Thyroid gland (tissue), 4 donors: Measurements from ENCODE around the gene MUC2.

Source experiments
- CTCF ChIP-seq, 6 experiments: fragments of 200-600 bp in 3 of 6; fragments of 450-650 bp in 3 of 6; sonication (generic) in 3 of 6; IDR thresholded peaks; one replicate each; pipeline ENCODE4 v1.5.1; 2016 to 2019; ENCODE audit warnings: antibody characterized with exemption in 6 of 6, mild to moderate bottlenecking in 2 of 6, inconsistent platforms in 1 of 6, moderate library complexity in 1 of 6
- POLR2A ChIP-seq, 2 donors: fragments of 450-650 bp; IDR thresholded peaks; one replicate each; pipeline ENCODE4 v1.6.1; 2017; ENCODE audit warnings: antibody characterized with exemption in 2 of 2, mild to moderate bottlenecking in 2 of 2, moderate library complexity in 1 of 2

GRCh38 chr11:1049071-1049405, 25.6 kb upstream of the MUC2 start:
- TF ChIP-seq POLR2A (IDR thresholded peaks at IDR 0.05) (no peak), CTCF (IDR thresholded peaks at IDR 0.05) (no peak)
